ENCODE measurements around the gene RAMP3.

GRCh38 chr7:45145881-45146280 is 11.7 kb upstream of the RAMP3 start:
- TF ChIP-seq CTCF (IDR thresholded peaks at IDR 0.05) (no peak), EZH2 (IDR thresholded peaks at IDR 0.05; ENCODE audit: borderline replicate concordance, insufficient read depth, low read depth, low read length, poor library complexity, severe bottlenecking) (no peak)

All from B cell (primary cell).